ENCODE measurements around the gene LRRC15. TPM values are rescaled to one million over a fixed set of nuclear protein-coding genes. Genes with fewer than 3 reads are reported as not detected.
A peak's percentile ranks its signal among the peaks of the same experiment; 100 is the strongest.

The LRRC15 gene
- total and polyA plus RNA-seq, 7 donors = under 0.01 to 0.23 (median under 0.01) TPM; not detected in 2

DNA sequence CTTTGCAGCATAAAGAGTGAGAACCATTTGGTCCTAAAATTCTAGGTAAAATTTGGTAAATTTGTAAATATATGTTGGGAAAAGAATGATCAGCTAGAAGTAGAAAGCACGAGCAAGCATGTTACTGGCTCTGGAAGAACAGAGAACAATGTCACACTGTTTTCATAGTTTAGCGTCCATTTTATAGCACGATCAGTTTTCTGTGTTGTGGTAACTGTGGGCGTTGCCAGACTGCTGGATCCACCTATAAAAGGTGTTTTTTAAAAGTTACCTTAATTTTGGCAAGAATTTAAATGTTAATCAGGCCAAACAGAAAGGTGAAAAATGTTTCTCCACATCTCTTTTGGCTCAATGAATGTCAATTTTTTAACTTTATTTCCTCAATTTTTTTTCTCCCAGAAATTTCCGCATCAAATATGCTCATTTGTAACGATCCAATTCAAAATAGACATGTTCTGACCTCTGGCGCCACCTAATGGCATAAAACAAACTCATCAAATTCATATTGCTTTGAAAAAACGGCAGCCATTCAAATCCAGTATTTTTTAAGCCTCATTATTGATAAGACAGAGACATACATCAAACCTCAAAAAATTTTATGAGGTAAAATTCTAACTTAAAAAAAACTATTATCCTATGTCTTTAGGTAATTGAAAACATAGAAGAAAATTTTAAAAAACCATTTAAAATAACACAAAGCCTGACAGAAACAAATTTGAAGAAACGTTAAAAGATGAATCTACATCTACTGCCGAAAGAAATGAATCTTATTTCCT, 35.0 kb upstream of the LRRC15 start:
- peaks cover 0 to 20% (median 2%) of the 10 kb centered on the region in 4 donors for H3K36me3 ChIP-seq
- no peak for DNase-seq
- intact Hi-C loops (cut with DNase I) = loop anchor here (1.0 to 2.0 kb wide), 2 partner anchors 71 to 624 kb away; no protein-coding TSS in a partner anchor
- peaks cover 0 to 7% (median 5%) of the 10 kb centered on the region in 3 donors for H3K27me3 ChIP-seq
- no peak for TF ChIP-seq POLR2AphosphoS5 (IDR thresholded peaks at IDR 0.05)
- TF ChIP-seq, protein P1, sequence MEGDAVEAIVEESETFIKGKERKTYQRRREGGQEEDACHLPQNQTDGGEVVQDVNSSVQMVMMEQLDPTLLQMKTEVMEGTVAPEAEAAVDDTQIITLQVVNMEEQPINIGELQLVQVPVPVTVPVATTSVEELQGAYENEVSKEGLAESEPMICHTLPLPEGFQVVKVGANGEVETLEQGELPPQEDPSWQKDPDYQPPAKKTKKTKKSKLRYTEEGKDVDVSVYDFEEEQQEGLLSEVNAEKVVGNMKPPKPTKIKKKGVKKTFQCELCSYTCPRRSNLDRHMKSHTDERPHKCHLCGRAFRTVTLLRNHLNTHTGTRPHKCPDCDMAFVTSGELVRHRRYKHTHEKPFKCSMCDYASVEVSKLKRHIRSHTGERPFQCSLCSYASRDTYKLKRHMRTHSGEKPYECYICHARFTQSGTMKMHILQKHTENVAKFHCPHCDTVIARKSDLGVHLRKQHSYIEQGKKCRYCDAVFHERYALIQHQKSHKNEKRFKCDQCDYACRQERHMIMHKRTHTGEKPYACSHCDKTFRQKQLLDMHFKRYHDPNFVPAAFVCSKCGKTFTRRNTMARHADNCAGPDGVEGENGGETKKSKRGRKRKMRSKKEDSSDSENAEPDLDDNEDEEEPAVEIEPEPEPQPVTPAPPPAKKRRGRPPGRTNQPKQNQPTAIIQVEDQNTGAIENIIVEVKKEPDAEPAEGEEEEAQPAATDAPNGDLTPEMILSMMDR (IDR thresholded peaks at IDR 0.05) = peak; percentile 19 to 71 (median 59)
- no peak overlapping the region for H3K27ac ChIP-seq
- H3K4me3 ChIP-seq = no peak overlapping the region
- H3K4me1 ChIP-seq = no peaks in the 10 kb centered on the region
- 19 to 40% methylated on average over 10 of the region's 10 CpGs for WGBS, 2 donors
- H3K9me3 ChIP-seq = no peaks in the 10 kb centered on the region

DNA sequence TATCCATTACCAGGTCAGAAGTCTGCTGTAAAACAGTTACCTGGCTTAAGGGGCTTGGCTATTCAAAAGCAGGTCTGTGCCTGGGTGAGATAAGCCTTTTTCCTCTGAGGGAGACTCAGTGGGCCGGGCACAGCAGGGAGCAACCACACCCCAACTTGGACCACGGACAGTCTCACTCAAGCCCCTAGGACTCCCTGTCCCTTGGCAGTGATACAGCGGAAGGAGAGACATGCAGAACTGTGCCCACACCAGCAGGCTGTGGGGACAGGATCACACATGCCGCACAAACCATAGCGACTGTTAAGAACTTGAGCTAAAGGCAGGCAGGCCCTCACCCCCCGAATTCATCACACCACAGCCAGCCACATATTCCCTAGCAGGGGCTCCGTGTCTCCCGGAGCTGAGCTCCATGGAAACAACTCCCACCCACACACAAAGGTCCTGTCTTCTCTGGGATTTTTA, 32.4 kb upstream of the LRRC15 start:
- intact Hi-C loops (cut with DNase I) = no loop called here
- H3K36me3 ChIP-seq = peaks cover 0 to 7% (median 2%) of the 10 kb centered on the region in 4 donors
- H3K9me3 ChIP-seq = no peaks in the 10 kb centered on the region
- no peak overlapping the region for H3K4me3 ChIP-seq
- TF ChIP-seq, protein P1 (IDR thresholded peaks at IDR 0.05) = no peak
- no peak for TF ChIP-seq POLR2AphosphoS5 (IDR thresholded peaks at IDR 0.05)
- no peak for TF ChIP-seq EP300 (IDR thresholded peaks at IDR 0.05)
- TF ChIP-seq POLR2A (IDR thresholded peaks at IDR 0.05) = no peak
- no peak for DNase-seq
- 86 to 87% methylated on average over 8 of the region's 8 CpGs for WGBS, 2 donors
- H3K27me3 ChIP-seq = peaks cover 0 to 33% (median 19%) of the 10 kb centered on the region in 3 donors
- H3K4me1 ChIP-seq = peaks cover 0 to 18% (median 15%) of the 10 kb centered on the region in 4 donors
- H3K27ac ChIP-seq = no peak overlapping the region

DNA sequence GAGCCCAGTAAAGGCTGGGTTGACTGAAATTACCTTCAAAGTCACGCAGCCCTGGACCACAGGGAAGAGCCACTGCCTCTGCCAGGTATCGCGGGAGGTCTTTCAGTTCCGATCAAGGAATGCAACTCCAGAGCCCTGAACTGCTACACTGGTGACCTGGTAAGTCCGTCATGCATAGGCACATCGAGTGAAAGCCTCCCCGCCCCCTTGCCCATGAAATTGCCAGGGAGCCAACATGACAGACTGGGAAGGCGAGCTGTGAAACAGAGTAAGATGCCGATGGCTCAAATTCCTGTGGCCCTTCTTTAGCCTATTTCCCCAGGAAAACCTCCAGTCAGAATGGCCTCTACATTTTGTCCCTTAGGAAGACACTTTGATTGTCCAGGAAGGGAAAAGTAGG, 31.8 kb upstream of the LRRC15 start:
- peaks cover 0 to 23% (median 20%) of the 10 kb centered on the region in 4 donors for H3K4me1 ChIP-seq
- H3K27ac ChIP-seq = no peak overlapping the region
- TF ChIP-seq POLR2A (IDR thresholded peaks at IDR 0.05) = no peak
- TF ChIP-seq, protein P1 (IDR thresholded peaks at IDR 0.05) = no peak
- TF ChIP-seq POLR2AphosphoS5 (IDR thresholded peaks at IDR 0.05) = no peak
- no peak for TF ChIP-seq EP300 (IDR thresholded peaks at IDR 0.05)
- H3K36me3 ChIP-seq = peaks cover 0 to 7% (median 2%) of the 10 kb centered on the region in 4 donors
- no peak overlapping the region for H3K4me3 ChIP-seq
- peaks cover 0 to 38% (median 19%) of the 10 kb centered on the region in 3 donors for H3K27me3 ChIP-seq
- DNase-seq = no peak
- no peaks in the 10 kb centered on the region for H3K9me3 ChIP-seq
- WGBS, 2 donors = 93 to 95% methylated on average over 9 of the region's 9 CpGs
- intact Hi-C loops (cut with DNase I) = no loop called here

DNA sequence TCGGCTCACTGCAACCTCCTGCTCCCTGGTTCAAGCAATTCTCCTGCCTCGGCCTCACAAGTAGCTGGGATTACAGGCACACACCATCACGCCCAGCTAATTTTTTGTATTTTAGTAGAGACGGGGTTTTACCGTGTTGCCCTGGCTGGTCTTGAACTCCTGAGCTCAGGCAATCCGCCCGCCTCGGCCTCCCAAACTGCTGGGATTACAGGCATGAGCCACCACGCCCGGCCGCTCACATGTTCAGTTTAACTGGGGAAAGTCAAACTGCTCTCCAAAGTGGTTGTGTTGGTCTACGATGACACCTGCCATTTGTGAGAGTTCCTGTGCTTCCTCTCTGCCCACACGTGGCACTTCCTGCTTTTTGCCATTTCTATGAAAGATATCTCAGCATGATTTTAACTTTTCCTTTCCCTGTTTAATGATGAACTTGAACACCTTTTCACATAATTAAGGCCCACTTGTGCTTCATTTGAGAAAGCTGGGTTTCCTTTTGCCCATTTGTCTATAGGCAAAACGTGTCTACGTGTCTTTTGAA, 30.4 kb upstream of the LRRC15 start:
- no peaks in the 10 kb centered on the region for H3K9me3 ChIP-seq
- no peak overlapping the region for H3K4me3 ChIP-seq
- WGBS, 2 donors = 85 to 87% methylated on average over 15 of the region's 15 CpGs
- peaks cover 0 to 38% (median 19%) of the 10 kb centered on the region in 3 donors for H3K27me3 ChIP-seq
- no peak overlapping the region for H3K27ac ChIP-seq
- peaks cover 0 to 30% (median 23%) of the 10 kb centered on the region in 4 donors for H3K4me1 ChIP-seq
- no peak for DNase-seq
- H3K36me3 ChIP-seq = no peaks in the 10 kb centered on the region
- intact Hi-C loops (cut with DNase I) = loop anchor here (1.0 kb wide), 1 partner anchor 34 kb away; no protein-coding TSS in a partner anchor
- TF ChIP-seq POLR2AphosphoS5 (IDR thresholded peaks at IDR 0.05) = no peak
- TF ChIP-seq, protein P1 (IDR thresholded peaks at IDR 0.05) = no peak
